DMS 273 (cell line): Measurements from ENCODE around the gene COPS7A.

Experiments
- DNase-seq: peaks from one replicate; lab custom pipeline; 2025; ENCODE audit not compliant: unreplicated experiment; lab: John Stamatoyannopoulos, UW

The COPS7A gene, protein sequence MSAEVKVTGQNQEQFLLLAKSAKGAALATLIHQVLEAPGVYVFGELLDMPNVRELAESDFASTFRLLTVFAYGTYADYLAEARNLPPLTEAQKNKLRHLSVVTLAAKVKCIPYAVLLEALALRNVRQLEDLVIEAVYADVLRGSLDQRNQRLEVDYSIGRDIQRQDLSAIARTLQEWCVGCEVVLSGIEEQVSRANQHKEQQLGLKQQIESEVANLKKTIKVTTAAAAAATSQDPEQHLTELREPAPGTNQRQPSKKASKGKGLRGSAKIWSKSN

DNA sequence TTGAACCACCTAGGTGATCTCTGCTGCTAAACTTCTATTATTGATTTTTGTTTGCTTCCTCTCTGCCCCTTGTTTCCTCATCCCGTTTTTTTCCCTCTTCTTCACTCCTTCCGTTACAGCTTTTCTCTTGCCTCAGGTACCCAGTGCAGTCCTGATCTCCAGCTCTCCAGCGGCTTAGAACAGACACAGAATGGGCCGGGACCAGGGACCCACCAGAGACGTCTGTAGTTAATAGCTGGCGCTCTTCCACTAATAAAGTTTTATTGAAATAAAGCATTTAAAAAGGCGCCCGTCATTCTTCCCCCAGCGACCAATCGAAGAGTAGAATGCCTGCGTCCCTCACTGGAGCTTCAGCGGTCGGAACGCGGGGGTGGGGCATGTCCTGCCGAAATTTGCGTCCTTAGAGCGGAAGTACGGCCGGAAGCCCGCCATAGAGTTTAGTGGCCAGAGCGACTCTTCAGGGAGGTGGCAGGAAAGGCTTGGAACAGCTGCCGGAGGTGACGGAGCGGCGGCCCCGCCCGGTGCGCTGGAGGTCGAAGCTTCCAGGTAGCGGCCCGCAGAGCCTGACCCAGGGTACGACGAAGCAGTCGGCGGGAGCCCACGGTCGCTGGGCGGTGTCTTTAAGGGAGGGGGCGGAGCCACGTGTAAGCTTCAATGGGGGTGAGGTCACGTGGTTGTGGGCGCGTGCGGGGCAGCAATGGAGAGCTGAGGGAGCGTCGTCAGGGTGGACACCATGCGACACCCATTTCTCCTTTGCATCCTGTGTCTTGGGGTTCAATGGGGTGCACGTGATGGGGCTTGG is at the start of gene COPS7A:
TSS of gene COPS7A (plus strand) at position 440 of the 802 bp plus-strand sequence. CDS start 611 bp downstream, outside the sequence.
- DNase-seq = peak; percentile 98

DNA sequence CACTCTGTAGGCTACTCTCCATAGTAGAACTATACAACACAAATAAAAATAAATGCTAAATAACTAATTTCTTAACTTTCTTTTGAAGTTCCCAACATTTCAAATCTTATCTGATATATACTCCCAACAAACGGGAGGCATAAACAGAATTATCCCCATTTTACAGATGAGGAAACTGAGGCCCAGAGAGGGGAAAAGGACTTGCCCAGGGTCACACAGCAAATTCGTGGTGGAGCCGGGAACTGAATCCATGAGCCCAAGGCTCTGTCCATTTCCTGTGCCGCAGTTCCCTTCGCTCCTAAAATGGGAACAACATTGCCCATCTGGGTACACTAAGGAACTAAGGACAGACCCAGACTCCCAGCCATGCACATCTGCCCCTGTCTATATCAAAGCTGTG is 46.9 kb upstream of the COPS7A start:
- DNase-seq = no peak

DNA sequence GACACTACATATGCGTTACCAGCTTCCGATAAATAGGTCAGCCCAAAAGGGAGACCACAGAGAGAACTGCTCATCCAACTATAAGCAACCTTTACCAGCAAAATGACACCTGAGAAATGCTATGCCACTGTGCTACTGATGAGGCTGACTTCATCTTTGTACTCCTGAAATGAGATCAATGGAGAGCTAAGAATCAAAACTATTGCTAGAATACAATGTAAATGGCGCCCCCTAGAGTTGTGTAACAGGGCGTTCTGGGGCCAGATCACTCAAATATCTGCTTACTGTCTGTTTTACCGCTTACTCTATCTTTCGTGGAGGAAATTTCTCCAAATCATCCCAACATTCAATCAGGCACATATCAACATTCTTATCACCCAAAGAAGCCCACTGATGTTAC is 39.2 kb upstream of the COPS7A start:
- DNase-seq = peak; percentile 66

DNA sequence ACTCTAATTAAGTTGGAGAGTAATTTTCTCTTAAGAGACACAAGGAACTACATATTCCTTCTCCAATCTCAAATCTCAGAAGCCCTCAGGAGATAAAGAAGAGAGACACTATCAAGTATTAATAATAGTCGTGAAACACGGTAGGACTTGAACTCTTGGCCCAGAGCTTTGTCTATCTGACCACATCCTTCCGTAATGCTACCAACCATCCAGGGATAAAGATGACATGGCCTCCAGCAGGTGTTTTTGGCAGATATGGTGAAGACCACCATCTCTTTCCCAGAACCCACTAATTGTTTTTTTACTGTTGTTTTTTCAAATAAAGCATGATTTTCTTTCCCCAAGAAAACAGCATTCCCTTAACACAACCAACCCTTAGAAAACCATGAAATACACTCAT is 38.0 kb upstream of the COPS7A start:
- no peak for DNase-seq

DNA sequence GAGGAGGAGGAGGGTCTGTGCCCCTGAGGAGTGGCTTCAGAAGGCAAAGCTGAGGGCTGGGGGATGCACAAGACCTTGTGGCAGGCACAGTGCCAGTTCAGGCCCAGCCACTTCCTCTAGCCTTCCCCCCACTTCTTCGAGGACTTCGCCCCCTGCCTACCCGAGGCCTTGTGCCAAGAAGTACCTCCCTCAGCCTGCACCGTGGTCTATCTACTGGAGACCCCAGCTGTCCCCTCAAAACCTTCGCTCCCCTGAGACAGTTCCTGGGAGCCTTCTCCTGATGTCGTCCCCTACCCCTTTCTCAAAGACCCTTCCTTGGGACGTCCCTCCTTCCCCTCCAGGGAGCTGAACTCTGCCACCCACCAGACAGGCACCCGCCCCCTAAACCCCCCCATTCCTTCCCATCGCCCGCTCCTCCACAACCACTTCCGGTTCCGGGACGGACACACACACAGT is 35.3 kb upstream of the COPS7A start:
- peak; percentile 68 for DNase-seq

DNA sequence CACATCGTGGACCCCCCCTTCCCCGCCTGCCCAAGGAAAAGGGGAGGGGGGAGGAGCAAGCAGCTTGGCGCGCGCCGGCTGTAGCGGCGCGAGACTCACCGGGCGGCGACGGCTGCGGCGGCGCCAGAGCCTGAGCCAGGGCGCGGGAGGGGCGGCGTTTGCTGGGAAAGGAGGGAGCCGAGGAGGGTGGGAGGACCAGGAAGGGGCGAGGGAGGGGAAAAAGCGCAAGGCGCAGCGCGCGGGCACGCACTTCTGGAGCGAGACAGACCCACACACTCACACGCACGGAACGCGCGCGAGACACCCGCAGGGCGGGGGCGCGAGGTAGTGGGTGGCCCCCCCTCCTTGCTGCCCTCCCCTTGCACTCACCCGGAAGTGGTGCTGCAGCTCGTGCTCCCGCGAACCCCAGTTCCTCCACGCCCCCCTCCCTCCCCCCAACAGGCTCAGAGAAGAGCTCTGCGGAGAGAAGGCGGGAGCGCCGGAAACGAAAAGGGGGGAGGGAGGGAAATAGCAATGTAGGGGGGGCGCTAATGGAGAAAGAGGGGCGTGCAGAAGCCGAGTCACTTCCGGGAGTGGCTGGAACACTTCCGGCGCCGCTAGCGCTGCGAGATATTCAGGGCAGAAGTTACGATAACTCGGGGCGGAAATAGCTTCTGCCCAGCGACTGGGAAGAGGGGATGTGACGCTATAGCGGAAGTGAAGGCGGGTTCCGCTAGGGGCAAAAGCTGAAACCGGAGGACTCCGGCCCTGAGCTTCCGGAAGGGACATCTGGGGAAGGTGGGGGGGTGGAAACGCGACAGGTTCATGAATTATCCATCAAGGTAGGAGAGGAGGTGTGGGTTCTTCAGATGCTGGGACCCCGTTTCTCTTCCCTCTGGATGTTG is 34.6 kb upstream of the COPS7A start, which contains the start of gene ZNF384:
TSS of gene ZNF384 (minus strand) at position 377 of the 884 bp plus-strand sequence. CDS start 9,855 bp downstream, outside the sequence.
- peak; percentile 98 for DNase-seq

DNA sequence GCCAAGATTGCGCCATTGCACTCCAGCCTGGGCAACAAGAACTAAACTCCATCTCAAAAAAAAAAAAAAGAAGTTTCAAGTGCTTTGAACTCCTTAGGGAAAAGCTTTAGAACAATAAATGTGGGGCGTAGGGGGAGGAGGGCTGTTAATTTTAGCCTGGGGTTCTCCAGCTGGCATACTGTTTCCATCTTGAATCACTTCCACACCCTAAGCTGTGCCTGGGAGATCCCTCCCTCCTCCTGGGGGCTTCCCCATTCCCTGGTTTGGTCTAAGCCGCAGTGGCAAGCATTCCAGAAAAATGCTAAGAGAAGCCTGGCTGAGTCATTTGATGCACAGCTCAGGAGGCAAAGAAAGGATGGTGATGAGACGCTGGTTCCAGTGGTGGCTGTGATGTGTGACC is 32.4 kb upstream of the COPS7A start:
- DNase-seq = no peak

DNA sequence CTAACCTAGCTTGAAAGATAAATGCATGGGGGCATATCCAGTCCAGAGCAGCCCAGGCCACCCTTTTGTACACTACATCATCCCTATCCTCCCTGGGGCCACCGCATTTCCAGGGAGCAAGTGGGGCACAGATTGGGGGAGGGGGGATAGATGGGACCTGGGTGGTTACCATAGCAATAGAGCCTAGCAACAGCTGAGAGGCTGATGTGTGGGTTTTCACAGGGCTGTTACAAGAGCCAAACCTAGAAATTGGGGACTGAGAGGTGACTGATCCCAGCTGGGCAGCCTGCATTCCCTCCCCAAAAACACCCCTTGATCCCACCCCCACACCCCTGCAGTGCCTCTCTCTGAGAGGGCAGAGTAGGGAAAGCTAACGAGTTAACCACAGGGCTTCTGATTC is 31.0 kb upstream of the COPS7A start:
- peak; percentile 4 for DNase-seq

DNA sequence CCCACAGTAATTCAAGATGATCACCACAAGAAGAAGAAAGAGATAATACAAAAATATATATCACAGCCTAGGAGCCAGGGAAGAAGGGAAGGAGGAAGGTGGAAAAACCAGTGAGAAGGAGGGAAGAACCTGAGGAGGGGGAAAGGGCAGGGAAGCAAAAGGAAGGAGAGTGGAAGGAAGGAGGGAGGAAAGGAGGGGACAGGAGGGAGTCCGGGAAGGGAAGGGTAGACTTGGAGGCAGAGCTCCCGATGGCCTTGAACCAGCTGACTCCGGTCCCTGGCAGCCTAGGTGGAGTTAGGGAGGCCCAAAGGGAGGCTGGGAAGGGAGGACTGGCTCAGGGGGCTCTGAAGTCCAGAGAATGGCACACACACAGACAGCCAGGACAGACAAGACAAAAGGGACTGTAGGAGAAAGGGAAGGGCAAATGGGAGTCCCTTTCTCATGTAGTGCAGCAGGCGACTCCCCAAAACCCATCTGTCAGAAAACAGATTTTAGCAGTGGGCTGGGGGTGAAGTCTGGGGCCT is 30.0 kb upstream of the COPS7A start:
- DNase-seq = no peak

DNA sequence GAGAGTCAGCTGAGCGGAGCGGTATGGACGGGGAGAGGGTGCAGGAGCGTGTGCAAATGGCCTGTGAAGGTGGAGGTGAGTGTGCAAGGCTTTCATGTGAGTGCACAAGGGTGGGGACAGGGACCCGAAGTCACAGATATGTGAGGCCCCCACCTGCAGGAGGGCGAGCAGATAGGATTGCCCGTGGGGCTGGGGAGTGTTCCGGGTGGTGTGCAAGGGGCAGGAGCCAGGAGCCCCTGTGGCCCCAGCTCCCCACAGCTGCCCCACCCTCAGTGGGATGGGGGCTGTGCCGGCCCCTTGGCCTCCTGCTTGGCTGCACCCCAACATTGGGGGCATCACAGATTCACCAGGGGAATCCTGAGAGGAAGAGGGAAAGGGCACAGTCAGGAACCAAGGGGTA is 29.1 kb upstream of the COPS7A start:
- no peak for DNase-seq

DNA sequence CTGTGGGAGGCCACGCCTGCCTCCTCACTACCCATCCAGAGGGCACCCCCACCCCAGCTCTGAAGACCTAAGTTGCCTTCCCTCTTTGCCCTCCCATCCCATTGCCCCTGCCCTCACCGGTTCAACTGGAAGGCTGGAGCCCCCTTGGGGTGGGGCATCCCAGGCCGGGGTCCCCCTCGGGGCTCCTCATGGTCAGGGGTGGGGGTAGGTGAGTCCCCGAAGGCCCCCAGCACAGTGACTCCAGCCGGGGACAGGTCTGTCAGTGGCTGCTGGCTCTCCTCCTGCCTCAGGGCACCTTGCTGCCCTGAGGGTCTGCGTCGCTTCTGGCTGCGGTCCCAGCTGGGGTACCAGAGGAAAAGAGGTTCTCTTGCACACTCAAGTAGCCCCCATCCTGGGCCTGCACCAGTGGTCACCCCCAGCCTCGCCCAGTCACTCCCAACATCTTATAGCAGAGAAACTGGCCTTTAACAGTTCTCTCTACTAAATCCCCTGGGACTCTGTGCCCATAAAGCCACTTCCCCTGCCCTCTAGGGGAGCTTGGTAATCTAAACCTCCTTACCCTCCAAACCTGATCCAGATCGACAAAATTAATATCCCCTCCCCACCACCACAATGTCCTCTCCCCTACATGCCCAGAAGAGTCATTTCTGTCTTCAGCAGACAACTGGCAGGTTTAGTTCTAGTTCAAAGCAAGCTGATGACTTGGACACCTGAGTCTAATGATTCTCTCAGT is 28.4 kb upstream of the COPS7A start:
- DNase-seq = no peak

DNA sequence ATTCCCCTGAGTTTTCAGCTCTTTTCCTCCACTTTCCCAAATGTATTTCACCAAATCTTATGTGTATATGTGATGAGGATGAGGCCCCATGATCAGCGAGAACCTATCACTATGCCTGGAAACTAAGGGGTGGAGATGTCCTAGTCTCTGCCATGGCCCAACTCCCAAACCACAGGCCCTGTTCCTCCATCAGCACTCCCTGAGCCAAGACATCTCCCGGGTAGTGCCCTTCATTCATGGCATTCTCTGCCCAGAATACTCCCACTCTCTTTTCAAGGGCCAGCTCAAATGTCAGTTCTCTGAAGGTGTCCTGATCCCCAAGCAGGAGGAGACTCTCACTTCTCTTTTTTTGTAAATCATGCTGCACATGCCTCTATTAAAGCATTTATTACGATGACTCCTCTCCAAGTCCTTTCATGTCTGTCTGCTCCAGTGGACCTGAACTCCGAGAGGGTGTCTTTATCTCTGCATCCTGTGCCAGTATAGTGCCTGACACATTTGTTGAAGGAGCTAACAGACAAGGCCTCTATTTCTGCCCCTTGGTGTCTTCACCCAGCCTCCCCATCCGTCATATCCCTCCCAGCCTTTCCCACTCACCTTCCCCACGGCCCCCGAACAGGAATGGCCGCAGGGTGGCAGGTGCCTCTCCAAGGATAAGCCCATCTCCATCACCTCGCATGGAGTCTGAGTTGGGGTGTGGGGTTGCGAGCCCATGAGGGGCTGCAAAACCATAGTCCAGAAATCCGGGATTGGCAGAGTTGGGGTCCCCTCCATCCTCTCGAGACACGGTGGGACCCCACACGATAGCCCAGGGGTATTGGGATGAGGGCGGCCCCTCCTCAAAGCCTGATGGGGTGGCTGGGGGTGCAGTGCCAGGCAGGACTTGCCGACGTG is 26.9 kb upstream of the COPS7A start:
- no peak for DNase-seq

DNA sequence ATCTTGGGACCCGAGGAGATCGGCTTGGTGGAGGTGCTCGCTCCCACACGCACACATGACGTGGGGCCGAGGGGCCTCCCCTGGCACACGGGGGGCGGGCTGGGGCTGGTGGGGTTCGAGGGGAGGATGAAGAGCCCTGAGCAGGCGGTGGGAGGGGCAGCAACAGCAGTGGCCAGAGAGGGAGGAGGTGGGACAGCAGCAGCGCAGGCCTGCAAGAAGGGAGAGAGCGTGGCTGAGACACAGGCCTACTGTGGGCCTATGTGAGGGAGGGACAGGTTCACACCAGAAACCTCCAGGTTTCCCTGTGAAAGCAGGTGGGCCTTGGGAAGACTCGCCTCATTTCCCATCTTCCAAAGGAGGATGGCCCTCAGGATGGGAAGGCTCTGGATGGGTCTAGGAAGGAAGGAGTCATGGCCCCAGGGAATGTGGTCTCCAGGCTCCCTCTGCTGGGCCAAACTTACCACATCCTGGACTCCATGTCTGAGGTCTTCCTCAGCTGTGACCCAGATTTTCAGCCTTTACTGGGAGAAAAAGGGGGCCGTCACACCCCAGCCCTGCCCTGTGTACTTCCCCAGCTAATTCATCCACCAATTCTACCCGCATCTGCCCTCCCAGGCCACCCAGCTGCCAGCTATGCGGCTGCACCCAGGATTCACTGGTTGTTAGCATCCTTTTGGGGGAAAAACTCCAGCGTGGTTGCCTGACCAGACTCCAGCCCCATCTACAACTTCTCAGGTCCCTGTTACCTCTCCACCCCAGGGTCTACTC is 26.1 kb upstream of the COPS7A start:
- DNase-seq = peak; percentile 75

DNA sequence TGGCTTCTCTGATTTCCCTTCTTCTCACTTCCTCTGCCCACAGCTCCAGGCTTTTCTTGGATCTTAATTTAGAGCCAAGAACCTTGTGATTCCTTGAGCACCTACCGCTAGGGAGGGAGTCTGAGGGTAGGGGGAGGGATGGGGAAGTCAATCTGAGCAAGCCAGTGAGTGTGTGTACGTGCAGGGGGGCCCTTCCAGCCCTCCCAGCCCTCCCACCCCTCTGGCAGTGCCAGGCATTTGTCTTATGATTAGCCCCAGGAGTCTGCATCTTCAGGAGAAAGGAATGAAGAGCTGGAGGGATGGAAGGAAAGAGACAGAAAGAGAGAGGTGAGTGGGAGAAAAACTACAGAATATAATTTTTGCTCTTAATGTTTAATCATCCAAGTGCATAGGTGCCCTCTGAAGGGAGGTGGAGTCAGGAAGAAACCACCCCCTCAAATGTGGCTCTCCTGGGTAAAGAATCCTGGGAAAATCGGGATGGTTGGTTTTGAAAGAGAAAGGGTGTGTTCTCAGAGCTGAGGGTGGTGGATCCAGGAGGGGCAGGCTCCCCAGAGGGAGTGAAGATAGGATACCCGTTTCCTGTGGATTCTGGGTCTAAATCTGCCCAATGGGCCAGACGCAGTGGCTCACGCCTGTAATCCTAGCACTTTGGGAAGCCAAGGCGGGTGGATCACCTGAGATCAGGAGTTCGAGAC is 25.3 kb upstream of the COPS7A start:
- no peak for DNase-seq

DNA sequence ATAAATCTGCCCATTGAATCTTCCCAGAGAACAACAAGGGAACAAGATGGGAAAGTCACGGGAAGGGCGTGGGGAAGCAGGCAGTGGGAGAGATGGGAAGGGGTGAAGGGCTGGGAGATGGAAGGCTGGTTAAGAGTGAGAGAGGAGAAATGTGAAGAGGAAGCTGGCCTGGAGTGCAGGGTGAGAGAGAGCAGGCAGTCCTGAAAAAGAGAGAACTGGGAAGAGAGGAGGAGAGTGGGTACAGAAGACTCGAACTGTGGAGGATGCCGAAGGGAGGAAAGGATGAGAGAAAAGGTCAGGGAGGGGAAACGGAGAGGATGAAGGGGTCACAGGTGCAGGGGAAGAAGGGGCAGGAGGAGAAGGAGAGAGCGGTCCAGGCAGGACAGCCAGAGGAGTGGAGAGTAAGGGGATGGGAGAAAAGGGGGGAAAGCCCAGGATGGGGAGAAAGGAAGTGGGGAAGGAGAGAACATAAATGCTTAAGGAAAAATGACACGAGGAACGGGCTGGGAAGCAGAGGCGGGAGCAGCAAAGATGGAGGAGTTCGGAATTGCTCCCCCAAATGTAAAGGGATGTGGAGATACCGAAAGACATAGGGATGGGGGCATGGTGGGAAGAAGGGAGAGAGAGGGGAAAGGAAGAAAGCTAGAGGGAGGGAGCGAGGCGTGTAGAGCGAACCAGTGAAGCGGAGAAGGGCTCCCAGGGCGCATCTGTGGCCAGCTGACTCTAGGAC is 24.4 kb upstream of the COPS7A start:
- no peak for DNase-seq

DNA sequence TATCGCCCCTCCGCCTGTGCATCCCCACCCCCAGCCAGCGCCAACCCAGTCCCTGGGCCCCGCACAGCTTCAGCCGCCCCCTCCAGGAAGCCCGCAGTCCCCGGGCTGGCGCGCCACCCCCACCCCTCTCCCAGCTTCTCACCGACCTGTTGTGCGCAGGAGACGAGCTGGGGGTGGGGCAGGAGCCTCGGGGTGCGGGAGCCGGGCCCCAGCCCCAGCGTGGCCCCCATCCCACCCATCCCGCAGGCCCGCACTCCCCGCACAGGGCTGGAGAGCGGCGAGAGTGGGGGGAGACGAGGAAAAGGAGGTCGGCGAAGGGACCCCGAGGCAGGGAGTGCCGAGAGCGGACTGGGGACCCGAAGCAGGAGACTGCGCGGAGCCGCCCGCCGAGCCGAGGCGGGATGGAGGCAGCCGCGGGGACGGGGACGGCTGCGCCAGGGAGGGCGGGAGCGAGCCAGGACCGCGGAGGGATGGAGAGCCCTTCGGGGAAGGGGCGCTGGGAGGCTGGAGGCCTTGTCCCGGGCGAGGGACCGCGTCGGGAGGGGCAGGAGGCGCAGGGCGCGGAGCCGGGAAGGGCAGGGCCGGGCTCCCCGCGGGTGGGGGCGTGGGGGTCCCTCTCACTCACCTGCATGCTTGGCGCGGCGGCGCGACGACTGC is 23.7 kb upstream of the COPS7A start:
- peak; percentile 35 for DNase-seq

DNA sequence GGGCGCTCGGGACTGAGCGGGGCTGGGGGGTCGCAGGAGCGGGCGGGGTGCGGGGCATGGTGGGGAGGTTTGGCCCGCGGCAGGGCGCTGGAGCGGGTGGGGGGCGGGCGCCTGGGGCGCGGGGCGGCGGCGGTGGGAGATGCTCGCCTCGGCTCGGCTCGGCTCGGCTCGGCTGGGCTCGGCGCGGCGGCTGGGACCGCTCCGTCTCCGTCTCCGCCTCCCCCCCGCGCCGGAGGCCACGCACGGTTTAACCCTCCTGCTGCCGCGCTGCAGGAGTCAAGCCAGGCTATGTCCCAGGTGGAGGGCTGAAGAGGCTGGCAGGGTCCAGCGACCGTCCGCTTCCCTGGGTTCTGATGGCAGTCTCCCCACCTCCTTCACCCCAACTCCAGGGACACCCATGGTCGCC is 23.2 kb upstream of the COPS7A start, which contains the start of gene PIANP:
TSS of gene PIANP (minus strand) at position 170 of the 406 bp plus-strand sequence. CDS start 2,754 bp downstream, outside the sequence.
- peak; percentile 39 for DNase-seq
